GM21576 (cell line): ENCODE measurements around the gene ABCC11.
A peak's percentile ranks its signal among the peaks of the same experiment; 100 is the strongest.

ENCODE experiments used
- ATAC-seq: cut with Tn5 transposase; IDR thresholded peaks from one replicate; pipeline ENCODE4 v1.9.1; 2021; ENCODE audit warnings: mild to moderate bottlenecking, moderate library complexity; ENCODE audit not compliant: unreplicated experiment

Gene ABCC11

DNA sequence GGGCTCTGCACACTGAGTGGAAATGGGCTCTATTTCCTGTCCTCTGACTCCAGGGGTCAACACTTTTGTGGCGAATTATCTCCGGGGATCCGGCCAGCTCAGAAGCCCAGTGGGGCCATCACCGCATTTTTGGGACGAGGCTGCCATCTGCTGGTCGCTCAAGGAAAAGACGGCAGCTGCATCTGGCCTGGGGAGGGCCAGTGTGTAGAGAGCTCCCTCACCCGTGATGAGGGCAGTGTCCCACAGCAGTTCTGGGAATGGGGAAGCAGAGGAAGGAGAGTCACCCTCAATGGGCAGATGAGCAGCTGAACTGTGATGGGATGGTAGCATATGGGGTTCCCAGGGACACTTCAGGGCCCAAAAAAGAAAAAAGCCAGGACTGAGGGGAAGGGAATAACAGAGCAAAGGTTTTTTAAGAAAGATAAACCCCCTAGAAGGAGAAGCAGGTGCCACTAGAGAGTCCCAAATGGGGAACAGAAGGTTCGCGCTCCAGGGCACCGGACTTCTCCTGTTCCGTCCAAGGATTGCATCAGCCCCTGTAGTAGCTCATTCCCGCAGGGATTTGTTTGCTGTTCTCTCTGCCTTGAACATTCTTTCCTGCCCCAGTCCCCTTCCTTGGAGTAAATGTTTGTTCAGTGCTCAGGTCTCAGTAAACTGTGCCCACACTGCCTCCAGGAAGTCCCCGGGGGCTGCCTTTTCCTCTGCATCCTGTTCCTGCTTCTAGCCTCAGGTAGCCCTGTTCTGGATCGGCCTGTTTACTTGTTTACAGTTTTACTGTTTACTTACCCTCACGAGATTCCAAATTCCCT, 82.2 kb downstream of the ABCC11 start:
- ATAC-seq, result peak; percentile 62

DNA sequence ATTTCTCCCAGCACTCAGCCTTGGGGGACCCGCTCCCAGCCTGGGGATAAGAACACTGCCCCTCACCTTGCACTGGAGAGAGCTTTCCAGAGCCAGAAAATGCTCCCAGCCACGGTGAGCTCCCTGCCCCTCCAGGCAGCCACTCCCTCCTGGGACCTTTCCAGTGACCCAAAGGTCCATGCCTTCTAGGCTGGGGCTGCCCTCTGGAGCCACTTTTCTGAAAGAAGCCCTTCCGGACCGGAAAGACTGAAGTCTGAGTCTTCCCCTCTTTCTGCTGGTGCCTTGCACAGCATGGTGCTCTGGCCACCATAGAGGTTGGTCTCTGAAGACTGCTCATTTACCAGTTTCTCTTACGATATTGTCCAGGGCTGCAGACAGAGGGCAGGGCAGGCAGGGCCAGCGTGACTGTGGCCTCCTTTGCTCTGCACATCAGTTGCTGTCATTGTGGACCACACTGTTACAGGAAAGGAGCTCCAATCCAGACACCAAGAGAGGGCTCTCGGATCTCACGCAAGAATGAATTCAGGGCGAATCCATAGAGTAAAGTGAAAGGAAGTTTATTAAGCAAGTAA, 84.4 kb downstream of the ABCC11 start:
- ATAC-seq, result no peak

DNA sequence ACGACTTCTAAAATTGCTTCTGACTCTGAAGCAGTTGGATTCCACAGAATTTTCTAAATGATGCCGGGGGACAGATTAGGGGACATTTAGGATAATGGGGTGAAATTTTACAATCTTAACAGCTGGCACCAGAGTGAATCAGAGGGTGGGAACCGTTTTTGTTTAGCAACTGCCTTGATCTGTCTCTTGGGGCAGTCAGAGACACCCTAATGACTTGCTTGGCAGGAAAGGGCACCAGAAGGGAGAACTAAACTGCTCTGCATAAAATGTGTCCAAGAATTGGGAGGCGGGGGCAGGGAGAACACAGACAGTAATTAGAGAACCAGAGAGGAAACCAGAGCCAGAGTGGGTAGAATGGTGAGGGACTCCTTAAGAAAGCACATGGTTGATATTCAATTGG, 85.4 kb downstream of the ABCC11 start:
- no peak for ATAC-seq

DNA sequence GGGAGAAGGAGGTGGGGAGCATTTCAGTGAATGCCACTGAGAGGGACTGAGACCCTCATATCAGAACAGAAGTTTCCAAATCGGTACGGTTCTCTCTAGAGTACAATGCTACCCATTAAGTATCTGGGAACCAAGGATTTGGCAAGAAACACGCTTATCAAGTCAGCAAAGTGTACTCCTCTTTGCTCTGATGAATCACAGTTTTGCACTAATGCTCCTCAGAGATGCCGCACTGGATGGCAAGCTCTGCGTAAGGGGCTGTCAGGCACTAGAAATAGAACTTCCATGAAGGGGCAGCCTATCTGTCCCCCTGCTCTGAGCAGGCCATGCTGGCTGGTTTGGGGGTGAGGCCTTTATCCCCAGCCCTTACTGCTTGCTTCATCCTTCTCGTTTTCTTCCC, 86.8 kb downstream of the ABCC11 start:
- no peak for ATAC-seq

DNA sequence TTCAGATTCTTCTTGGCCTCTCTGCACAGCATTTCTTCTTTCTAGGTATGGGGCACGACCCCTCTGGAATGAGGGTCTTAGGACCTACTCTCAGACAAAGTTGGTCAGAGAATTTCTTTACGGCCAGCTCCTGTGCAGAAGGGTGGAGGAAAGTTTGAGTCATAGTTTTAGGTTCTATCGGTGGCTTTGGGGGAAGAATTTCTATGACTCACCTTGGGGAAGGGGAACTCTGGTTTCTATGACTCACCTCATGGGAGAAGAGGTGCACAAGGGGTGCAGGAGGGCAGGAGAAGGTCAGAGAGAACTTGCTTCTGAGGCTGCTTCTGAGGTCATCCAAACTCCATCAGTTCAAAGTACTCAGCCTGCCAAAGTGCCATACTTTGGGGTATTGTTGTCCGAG, 89.0 kb downstream of the ABCC11 start:
- ATAC-seq, result peak; percentile 71

DNA sequence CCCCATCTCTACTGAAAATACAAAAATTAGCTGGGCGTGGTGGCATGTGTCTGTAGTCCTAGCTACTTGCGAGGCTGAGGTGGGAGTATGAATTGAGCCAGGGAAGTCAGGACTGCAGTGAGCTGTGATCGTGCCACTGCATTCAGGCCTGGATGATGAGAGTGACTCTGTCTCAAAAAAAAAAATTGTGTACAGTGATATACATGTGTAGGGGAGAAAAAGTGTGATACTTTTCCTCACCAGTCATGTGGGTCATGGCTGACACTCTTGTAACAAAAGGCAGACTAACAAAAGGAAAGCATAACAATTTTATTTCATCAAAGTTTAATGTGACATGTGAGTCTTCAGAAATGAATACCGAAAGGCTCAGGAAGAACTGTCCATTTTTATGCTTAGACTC, 89.5 kb downstream of the ABCC11 start:
- peak; percentile 8 for ATAC-seq

DNA sequence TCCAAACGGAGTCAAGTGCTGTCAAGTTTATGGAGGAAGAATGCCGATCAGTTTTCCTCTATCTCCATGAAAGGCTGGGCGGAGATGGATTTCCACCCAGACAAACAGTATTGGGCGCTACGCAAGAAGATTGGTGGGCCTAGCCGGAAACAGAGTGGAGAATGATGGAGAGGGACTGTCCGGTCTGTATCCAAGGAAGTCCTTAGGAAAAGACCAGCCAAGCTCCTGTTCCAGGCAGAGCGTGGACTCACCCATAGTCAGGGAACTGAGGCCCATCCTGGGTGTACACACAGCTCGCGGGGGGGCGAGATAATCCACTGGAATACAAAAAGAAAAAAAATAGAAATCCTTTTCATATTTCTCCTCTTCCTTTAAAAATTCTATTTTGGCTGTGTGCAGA, 90.0 kb downstream of the ABCC11 start:
- ATAC-seq, result no peak

DNA sequence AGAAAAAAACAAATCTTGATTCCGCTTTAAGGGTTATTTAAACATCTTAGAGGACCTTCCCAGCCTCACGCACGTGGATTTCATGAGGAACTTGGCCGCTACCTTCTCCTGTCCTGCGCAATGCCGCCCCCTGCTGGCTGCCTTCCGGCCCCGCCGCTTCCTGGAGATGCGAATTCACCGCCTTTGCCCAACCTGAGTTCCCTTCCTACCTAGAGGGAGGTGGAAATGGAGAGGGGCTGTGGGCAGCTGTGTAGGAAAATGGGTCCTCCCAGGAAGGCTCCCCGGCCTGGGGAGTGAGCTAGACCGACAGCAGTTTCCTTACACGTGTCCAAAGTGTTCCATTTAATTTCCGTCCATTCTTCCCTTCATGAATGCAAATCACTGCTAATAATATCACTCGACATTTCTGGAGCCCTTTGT, 90.5 kb downstream of the ABCC11 start:
- ATAC-seq, result peak; percentile 47

DNA sequence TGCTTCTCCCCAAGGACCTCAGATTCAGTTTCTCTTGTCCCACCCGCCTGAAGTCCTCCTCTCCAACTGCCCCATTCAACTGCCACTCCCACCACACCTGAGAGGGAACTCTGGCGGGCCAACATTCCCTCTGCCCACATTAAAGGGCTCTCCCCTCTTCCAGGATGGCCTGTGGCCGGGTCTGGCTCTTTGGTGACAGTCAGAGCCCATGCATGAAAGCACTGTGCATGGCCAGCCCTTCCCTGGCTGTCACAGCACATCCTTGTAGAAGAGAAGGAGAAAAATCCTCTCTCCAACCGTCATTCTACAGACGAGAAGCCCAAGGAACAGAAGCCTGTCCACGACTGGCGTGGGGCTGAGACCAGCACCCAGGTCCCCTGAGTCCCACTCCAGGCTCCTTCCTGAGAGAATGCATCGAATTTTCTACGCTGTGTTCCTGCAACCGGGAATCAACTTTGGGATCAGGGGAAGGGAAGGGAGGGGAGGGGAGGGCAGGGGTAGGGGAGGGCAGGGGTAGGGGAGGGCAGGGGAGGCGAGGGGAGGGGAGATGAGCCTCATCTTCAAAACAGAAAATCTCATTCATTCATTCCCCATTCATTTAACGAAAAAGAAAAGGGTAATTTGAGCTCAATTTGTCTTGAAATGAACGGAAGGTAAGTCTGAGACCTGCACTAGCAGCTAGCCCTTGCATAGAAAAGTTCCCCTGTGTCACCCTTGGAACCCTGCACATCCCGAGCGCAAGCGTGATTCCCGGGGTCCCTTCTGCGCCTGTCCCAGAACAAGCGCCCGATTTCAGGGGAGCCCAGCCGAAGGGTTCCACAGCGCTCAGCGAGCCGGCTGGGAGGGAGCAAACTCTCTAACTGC, 91.2 kb downstream of the ABCC11 start, which contains the start of gene ABCC12:
TSS of gene ABCC12 (minus strand) at position 68 of the 864 bp plus-strand sequence. CDS start 9,569 bp downstream, outside the sequence.
- ATAC-seq, result no peak

DNA sequence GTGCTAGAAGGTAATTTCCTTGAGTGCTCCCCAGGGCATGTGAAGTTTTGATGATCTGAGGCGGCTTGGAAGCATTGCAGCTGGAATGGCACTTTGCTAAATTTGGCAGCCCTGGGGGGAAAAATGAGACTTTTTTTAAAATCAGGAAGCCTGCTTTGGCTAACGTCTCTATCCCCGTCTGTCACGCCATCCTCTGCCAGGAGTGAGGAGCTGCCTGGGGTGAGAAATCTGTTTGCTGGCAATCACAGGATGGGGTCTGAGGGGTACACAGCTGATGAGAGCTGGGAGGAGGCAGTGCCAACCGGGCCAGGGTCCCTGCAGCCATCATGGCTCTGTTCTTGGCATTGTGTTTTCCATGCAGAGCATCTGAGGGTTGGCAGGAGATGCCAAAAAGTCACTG, 93.6 kb downstream of the ABCC11 start:
- ATAC-seq, result no peak

DNA sequence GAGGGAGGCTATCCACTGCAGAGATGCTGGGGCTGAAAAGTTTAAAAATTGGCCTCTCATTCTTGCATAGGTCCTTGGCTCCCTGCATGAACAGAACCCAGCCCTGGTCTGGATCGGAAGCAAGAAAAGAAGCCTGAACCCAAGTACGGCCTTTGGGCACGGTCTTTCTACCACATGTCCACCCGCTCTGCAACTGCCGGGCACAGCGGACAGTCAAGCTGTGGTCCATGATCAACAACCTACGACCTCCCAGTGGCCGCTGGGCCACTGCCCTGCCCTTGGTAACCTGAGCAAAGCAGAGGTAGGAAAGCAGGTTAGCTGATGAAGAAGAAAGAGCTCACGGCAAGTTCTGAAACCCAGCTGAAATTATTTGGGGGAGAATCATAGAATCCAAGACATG, 95.1 kb downstream of the ABCC11 start:
- ATAC-seq, result no peak

DNA sequence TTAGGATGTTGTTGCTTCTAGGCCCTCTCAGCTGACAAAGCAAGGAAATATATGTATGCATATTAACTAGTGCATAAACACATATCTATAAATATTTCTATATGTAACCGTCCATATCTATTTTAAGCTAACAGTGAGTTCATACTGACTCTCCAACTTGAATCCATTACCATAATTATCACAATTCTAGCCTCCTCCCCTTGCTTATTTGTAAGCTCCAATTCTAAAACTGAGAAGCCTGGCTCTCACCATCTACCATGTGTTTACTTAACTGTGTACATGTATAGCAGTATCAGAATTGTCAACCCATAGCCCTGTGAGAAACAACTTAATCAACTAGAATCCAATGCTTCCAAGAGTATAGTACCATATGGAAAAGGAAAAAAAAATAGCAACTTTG, 96.6 kb downstream of the ABCC11 start:
- no peak for ATAC-seq

DNA sequence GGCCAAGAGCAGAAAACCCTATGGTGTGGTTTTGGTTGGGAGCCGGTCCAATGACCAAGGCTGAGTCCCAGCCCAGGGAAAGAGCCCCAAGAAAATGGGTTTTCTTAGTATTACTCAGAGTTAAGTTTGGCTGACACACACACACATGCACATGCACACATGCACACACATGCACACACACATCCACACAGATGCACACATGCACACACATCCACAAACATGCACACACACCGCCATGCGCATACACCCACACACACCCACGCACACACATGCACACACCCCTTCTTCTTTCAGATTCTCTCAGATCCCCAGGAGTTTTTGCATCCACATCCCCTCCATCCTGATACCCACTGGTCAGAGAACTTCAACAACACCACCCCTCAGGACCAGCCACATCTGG, 100.6 kb downstream of the ABCC11 start:
- ATAC-seq, result no peak

DNA sequence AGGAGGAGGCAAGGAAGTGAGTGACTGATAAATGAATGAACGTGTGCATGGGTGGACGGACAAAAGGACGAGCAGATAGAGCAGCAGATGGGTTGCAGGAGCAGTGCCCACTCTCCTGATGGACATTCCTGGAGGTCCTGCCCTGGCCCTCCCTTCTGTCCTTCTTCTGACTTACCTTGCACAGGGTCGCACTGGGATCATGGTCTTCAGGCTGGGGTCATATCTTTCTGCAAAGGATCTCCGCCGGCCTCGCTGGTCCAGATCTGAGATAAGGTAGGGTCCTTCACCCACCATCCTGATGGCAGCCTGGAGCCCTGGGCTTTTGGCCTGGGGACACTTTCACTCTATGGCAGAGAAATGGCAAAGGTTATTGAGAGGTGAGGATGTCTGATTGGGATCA, 101.2 kb downstream of the ABCC11 start:
- ATAC-seq, result no peak

DNA sequence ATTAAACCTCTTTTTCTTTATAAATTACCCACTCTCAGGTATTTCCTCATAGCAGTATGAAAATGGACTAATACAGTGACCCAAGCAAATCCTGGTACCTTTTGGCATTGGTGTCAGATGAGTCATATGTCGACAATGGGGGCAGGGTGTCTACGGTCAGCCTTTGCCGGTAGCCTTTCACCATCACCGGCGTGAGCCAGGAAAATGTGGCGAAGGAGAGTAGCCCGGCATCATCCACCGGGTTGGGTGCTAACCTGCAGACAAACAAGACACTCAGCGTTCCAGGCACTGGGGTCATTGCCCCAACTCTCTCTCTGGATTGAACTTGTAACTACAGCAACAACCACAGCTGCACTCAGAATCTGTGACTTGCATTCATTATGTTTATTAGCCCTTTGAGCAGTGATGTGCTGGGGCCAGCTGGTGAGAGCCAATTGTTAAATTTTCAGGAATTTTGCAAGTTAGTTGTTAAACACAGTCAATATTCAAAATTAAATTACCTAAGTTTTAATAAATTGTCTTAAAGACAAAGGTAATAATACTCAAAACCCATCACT, 103.4 kb downstream of the ABCC11 start:
- no peak for ATAC-seq

DNA sequence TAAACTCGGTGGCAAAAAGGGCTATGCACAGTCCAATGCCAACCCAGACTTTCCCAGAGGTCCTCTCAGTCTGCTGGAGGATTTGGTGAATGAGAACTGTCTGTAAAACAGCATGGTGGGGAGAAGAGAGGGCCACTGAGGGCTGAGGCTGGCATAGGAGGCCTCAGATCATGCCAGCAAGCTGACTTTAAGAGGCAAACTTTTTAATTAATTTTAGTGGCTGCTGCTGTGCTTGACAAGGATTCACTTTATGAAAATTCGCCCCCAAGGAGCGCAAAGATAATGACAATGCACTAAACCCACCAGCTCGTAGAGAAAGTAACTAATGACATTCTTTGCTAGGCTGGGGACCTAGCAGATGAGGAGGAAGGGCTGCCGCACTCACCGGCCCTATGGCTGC, 106.5 kb downstream of the ABCC11 start:
- no peak for ATAC-seq

DNA sequence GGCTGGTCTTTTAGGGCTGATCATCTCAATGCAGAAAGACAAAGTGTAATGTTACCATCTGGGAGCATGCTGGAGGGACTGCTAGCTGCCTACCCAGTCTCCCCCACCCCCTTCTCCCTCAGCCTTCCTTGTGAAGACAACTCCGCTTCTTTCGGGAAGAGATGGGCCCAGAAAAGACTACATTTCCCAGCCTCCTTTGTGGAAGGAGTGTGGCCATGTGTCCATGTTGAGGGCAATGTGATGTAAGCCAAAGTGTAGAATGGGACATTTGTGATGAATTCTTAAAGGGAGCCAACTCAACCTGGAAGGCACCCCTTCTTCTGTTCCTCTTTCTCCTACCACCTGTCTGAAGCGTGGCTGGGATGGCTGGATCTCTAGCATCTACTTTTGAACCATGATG, 107.8 kb downstream of the ABCC11 start:
- ATAC-seq, result no peak

DNA sequence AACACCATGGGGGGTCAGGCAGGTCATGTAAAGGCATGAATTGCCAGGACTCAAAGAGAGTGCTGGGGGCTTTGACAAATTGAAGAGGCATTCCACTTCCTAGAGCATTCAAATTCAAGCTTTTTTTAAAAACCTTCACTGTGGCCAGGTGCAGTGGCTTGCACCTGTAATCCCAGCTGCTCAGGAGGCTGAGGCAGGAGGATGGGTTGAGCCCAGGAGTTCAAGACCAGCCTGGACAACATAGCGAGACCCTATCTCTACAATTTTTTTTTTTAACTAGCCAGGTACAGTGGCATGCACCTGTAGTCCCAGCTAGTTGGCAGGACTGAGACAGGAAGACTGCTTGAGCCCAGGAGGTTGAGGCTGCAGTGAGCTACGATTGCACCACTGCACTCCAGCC, 108.8 kb downstream of the ABCC11 start:
- no peak for ATAC-seq

DNA sequence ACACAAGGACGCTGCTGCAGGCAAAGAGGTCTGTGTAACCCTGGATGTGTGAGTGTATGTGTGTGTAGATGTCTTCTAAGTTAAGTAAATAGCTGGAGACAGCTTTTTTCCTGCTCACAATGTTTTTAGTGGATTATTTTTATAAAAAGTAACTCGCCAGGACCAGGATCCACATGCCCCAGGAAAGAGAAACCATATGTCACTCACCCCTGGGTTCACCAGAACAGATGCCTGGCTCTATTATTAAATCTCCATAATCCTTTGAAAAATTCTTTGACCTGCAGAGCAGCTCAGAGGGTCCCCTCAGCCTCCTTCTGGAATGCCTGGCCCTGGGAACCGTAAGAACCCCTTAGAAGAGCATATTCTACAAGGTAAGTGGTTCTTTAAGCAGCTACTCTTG, 109.5 kb downstream of the ABCC11 start:
- no peak for ATAC-seq

DNA sequence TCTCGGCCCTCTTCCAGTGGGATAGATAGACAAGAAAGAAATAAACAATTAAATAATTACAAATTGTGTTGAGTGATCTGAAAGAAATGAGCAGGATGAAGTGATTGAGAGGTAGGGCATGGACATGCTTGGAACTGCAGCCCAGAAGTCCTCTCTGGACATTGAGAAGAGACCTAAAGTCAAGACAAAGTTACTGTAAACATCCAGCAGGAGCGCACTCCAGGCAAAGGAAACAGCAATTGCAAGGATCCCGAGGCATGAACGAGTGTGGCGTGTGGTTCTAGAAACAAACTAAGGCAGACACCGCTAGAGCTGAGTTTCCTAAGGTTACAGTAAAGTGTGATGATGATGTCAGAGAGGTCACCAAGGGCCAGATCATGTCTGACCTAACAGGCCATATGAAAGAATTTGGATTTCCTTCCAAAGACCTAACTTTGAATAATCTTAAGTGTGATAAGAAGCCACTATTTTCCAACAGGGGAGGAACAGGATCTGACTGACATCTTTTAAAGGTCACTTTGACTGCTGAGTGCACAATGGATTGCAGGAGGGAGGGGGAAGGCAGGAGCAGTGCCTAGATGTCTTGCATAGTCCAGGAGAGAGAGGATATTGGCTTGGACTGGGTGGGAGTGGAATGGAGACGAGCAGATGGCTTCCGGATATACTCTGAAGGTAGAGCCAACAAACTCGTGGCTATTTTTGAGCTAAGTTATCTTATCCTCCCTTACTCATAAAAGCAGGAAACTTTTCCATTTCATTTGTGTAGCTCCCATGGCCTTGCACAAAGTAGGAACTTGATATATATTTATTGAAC, 110.6 kb downstream of the ABCC11 start:
- ATAC-seq, result no peak
